H4 (cell line): ENCODE results near the gene NFATC3. TPM values are rescaled to one million over a fixed set of nuclear protein-coding genes. Genes with fewer than 3 reads are reported as not detected.
"Not testable (repeated sequence)": the region's sequence is repeated elsewhere in the genome, so short reads cannot be mapped to it uniquely, and the experiment has no call there.

Experiments used
- DNase-seq: peaks from one replicate; pipeline ENCODE4 v3.0.0-alpha.2; 2015; ENCODE audit warnings: low spot score
- total RNA-seq: library from RNA; depleted of rRNA; stranded (reverse); fragments of >200 nt; shearing (Covaris generic); gene quantifications from 2 replicates; pipeline ENCODE4 v1.2.3, GENCODE V29; 2014

Gene NFATC3
- total RNA-seq, 1 experiment from 2014 or later, result 24.9 TPM

DNA sequence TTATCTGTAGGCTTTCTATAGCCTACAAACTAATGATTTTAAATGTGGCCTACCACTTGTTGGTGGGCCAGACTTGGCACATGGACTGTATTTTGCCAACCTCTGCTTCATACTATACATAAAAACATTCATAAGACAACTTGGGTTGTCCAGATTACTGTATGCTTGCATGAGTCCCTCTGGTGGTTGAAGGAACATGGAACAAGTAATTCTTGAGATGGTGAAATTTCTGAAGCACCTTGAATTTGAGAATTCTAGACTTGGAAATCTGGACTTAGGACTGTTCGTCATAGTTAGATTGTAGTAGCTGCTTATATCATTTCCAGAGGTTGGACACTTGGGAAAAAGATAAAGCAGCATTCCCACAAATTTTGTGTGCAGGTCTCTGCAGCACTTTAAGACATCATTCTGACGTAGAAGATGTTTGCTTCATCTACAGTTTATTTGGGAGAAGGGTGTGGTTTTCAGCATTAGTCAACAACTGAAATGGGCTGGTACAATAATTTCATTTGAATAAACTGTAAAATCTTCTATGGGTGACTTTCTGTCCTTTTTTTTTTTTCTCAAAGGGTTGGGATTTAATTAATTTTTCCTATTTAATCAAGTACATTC, 31.2 kb downstream of the NFATC3 start:
- no peak for DNase-seq

GRCh38 chr16:68117884-68118283, 32.7 kb downstream of the NFATC3 start:
- DNase-seq, result no peak

- DNase-seq, result not testable (repeated sequence)
Measured at GRCh38 chr16:68118954-68119353, 33.8 kb downstream of the NFATC3 start.

- not testable (repeated sequence) for DNase-seq
Measured at GRCh38 chr16:68120496-68120895, 35.3 kb downstream of the NFATC3 start.

DNA sequence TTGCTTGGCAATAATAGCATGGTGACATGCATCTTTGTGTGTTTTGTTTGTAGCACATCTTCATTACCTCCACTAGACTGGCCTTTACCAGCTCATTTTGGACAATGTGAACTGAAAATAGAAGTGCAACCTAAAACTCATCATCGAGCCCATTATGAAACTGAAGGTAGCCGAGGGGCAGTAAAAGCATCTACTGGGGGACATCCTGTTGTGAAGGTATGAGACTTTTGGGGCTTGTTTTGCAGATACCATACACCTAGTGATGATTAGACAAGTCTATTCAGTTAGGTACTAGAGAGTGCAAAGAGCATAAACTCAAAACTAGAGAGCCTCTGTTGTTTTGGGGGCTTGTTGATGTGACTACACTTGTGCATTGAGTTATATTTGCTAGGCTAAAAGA, 41.2 kb downstream of the NFATC3 start:
- DNase-seq, result no peak

- DNase-seq, result no peak
Measured at GRCh38 chr16:68128577-68129305, 43.6 kb downstream of the NFATC3 start.

DNA sequence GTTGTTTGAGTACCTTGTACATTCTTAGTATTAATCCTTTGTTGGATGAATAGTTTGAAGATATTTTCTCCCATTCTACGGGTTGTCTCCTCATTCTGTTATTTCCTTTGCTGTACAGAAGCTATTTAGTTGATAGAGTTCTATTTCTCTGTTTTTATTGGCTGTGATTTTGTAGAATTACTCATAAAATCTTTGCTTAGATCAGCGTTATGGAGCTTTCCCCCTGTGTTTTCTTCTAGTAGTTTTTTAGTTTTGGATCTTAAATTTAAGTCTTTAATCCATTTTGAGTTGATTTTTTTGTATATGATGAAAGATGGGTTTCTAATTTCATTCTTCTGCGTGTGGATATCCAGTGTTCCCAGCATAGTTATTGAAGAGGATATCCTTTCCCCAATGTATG, 45.4 kb downstream of the NFATC3 start:
- no peak for DNase-seq

- DNase-seq, result no peak
Measured at GRCh38 chr16:68131813-68132706, 46.9 kb downstream of the NFATC3 start.

- DNase-seq, result not testable (repeated sequence)
Measured at GRCh38 chr16:68133000-68133399, 47.8 kb downstream of the NFATC3 start.

- no peak for DNase-seq
Measured at GRCh38 chr16:68134644-68135043, 49.5 kb downstream of the NFATC3 start.

GRCh38 chr16:68136515-68136914, 51.3 kb downstream of the NFATC3 start:
- no peak for DNase-seq

DNA sequence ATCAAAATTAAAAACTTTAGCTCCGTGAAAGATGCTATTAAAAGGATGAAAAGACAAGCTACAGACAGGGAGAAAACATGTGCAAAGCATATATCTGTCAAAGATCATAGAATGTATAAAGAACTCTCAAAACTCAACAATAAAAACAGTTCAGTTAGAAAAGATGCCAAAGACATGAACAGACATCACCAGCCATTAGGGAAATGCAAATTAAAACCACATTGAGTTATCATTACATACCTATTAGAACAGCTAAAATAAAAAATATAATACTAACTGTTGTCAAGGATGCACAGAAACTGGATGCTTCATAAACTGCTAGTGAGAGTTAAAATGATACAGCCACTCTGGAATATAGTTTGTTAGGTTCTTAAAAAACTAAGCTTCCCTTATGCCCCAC, 58.8 kb downstream of the NFATC3 start:
- no peak for DNase-seq

- DNase-seq, result no peak
Measured at GRCh38 chr16:68146585-68146984, 61.4 kb downstream of the NFATC3 start.

DNA sequence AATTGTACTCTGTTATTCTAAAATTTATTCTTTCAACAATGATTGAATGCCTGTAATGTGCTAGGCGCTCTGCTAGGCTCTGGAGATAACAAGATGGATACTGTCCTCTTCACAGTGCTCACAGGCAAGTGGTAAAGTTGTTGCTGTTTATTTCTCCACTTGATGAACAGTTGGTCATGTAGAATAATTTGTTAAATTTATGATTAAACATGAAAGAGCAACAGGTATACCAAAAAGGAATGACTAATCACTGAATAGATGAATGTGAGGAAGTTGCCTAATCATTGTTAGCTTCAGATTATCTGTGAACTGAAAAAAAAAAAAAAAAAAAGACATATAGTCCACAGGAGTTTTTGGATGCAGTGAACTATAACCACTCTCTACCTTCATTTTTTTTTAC, 62.3 kb downstream of the NFATC3 start:
- no peak for DNase-seq

DNA sequence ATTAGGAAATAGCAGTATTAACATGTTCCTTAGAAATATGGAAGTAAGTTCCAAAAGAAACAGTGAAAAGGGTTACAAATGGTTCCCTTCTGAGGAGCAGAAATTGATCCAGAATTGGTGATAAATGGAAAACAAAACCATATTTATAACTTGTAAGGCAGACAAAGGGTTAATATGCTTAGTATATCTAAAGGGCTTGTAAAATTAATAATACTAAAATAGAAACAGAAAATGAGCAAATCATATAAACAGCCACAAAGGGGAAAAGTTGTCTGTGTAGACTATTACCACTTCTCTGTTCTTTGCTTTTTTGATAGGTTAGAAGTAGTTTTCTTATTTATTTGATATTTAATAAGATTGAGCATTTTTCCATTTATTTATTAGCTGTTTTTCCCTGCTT, 64.4 kb downstream of the NFATC3 start:
- DNase-seq, result no peak

DNA sequence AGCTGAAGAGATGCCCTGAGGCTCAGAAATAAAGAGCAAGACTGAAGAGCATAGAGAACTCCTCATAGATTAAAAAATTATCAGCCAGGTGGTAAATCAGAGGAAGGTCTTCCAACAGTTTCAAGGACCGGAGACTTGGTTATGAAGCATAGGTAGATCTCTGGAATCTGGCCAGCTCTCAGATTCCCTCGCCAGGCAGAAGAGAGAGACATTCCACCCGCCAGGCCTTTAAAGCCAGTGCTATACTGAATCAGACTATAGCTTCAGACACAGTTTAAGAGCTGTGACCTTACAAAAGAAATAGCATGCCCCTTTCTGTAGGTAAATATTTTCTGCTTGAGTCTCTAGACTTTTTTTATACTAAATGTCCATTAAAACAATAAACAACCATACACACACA, 70.3 kb downstream of the NFATC3 start:
- DNase-seq, result no peak

GRCh38 chr16:68162413-68162812, 77.2 kb downstream of the NFATC3 start:
- no peak for DNase-seq

DNA sequence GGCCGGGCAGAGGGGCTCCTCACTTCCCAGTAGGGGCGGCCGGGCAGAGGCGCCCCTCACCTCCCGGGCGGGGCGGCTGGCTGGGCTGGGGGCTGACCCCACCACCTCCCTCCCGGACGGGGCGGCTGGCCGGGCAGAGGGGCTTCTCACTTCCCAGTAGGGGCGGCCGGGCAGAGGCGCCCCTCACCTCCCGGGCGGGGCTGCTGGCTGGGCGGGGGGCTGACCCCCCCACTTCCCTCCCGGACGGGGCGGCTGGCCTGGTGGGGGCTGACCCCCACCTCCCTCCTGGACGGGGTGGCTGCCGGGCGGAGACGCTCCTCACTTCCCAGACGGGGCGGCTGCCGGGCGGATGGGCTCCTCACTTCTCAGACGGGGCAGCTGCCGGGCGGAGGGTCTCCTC, 78.1 kb downstream of the NFATC3 start:
- DNase-seq, result not testable (repeated sequence)

DNA sequence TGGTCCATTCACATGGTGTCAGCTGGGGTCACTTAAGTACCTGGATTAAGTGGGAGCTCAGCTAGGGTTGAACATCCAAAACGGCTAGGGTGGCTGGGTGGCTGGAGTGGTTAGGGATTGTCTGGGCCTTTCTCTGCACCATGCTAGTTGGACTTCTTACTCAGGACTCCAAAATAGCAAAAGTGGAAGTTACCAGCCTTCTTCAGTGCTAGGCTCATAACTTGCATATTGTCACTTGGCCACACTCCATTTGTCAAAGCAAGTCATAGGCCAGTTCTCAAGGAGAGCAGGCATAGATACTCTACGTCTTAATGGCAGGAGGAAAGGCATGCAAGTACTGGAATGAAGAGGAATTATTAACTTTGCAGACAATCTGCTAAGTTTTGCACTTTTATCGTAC, 81.1 kb downstream of the NFATC3 start:
- no peak for DNase-seq

DNA sequence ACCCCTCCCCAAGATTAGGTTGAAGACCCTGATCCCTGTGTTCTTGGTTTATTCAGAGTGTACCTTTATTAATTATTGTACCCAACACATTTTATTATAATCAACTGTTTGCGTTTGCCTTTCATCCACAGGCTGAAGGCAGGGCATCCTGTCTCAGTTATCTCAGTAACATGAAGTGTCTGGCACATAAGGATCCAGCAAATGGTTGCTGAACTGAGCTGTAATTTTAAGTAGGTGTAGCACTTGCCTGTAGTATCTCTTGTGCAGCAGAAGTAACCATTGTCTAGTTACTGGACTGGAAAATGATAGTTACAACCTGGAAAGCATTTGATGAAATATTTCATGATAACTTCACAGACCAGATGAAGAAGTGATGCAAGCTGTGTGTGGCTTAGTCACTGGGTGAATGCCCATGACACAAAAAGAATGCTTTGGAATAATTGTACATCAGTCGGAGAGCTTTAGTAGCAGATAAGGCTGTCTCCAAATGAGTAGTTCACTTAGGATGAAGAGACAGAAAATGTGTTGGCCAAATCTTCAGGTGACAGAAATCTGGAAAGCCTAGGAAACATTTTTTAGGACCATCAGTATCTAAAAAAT, 94.1 kb downstream of the NFATC3 start:
- no peak for DNase-seq

GRCh38 chr16:68179855-68180254, 94.7 kb downstream of the NFATC3 start:
- DNase-seq, result no peak

DNA sequence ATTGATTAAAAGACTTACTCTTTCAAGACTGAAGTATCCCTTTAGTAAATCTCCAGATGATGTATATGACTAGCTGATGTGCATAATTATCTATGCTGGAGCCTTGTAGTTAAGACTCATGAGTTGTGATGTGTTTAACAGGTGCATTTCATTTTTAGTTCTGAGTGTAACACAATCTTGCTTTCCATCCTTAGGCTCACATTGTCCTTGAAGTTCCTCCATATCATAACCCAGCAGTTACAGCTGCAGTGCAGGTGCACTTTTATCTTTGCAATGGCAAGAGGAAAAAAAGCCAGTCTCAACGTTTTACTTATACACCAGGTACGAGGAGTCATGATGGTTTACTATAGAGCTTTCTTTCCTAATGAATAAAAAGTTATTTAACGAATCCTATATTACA, 97.9 kb downstream of the NFATC3 start:
- DNase-seq, result no peak
